ENCODE data around the gene UBE2U.

The UBE2U gene

DNA sequence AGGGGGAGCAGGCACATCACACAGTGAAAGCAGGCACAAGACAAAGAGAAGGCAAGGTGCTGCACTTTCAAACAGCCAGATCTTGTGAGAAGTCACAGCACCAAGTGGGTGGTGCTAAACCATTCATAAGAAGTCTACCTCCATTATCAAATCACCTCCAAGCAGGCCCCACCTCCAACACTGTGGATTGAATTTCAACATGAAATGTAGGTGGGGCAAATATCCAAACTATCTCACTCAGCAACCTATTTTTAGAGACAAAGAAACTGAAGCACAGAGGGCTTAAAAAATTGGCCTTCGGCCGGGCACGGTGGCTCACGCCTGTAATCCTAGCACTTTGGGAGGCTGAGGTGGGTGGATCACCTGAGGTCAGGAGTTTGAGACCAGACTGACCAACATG, 90.4 kb downstream of the UBE2U start:
- DNase-seq (ENCODE audit: low spot score): no peak

GRCh38 chr1:64295136-64295535, 91.7 kb downstream of the UBE2U start:
- no peak for DNase-seq (ENCODE audit: low spot score)

- DNase-seq (ENCODE audit: low spot score): no peak
Observed at GRCh38 chr1:64295561-64295960, 92.1 kb downstream of the UBE2U start.

GRCh38 chr1:64296459-64296858, 93.0 kb downstream of the UBE2U start:
- no peak for DNase-seq (ENCODE audit: low spot score)

- DNase-seq (ENCODE audit: low spot score): no peak
Observed at GRCh38 chr1:64302194-64302593, 98.8 kb downstream of the UBE2U start.

DNA sequence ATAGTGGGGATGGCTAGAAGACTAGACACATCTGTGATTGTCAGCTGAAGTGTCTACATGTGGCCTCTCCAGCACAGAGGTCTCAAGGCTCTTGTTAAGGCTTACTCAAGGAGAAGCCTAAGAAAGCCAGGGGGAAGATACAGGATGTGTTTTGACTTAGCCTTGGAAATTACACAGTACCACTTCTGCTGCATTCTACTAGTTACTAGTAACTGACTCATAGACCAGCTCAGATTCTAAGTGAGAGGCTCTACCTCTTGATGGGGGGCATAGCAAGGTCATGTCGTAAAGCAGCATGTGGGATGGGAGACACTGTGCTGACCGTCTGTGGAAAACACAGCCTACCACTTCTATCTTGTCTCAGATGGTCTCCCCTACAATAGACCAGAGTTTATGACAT, 99.5 kb downstream of the UBE2U start:
- peak; percentile 26 for DNase-seq (ENCODE audit: low spot score)

DNA sequence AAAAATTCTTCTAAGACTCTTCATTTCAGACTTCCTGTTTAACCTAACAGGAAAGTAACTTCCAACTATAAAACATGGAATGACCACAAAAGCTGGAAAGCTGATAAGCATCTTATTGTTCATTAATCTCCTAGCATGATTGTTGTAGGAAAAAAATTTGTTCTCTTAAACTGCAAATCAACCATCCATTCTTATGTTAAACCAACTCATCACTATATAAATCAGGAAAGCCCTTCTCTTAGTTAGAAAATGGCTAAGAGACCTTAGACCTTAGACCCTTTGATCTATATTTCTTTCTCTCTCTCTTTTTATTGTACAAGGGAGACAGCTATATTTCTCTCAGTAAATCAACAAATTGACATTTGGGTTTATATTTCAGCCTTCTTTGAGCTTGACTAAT, 101.4 kb downstream of the UBE2U start:
- no peak for DNase-seq (ENCODE audit: low spot score)

DNA sequence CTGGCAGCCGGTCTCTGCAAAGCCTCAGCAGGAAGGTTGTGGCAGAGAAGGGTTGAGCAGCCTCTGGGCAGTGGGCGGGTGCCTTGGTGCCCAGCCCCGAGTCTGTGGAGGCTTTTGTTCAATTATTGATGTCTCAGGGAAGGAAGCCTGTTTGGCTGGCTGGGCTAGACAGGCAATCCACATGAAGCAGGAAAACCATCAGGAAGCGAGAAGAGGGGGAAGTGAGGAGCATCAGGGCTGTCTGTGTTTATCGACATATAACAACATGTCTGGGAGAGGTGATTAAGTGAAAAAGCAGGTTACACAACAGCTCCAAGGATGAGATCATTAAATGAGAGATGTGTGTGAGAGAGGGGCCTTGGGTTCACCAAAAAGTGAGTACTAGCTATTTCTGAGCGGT, 105.4 kb downstream of the UBE2U start:
- DNase-seq (ENCODE audit: low spot score): no peak

GRCh38 chr1:64309431-64309831, 106.0 kb downstream of the UBE2U start:
- no peak for DNase-seq (ENCODE audit: low spot score)

GRCh38 chr1:64310760-64311159, 107.3 kb downstream of the UBE2U start:
- no peak for DNase-seq (ENCODE audit: low spot score)

DNA sequence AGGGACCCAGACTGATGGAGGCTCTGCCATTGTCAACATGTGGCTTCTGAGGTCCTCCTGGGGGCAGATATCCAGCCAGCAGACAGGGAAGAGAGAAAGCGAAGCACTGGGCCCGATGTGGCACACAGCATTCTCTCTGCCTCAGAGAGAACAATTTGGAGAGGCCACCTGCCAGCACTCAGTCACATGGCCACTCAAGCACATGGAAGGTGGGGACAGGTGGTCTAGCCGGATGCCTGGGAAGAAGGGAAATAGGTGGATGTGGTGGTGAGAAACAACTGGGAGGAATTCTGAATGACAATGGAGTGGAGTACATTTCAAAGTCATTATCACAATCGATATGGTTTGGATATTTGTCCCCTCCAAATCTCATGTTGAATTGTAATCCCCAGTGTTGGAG, 109.0 kb downstream of the UBE2U start:
- DNase-seq (ENCODE audit: low spot score): no peak

DNA sequence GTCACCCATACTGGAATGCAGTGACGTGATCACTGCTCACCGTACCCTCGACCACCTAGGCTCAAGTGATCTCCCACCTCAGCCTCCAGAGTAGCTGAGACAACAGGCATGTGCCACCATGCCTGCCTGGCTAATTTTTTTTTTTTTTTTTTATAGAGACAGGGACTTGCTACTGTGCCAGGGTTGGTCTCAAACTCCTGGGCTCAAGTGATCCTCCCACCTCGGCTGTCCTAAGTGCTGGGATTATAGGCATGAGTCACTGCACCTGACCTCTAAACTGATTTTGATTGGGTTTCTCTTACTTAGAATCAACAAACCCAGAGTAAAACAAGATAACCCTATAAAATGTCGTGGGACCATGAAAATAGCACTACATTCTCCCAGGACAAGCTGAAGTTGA, 112.0 kb downstream of the UBE2U start:
- DNase-seq (ENCODE audit: low spot score): no peak

Measured in RKO (cell line).